SK-N-SH treated with all-trans-retinoic acid at 6 μM for 48 hours (cell line): ENCODE results near the gene CBLIF.

Experiments used
- ATAC-seq: fragments of 200-7000 bp; cut with Tn5 transposase; 3 replicates; pipeline ENCODE4 v1.9.1; 2020; ENCODE audit warnings: mild to moderate bottlenecking, moderate library complexity
- ARNTL ChIP-seq: fragments of 450-650 bp; formaldehyde crosslinking; IDR thresholded peaks from 2 replicates; pipeline ENCODE4 v1.5.0; 2020; ENCODE audit warnings: low read depth, mild to moderate bottlenecking, moderate library complexity, borderline replicate concordance
- CREB5 ChIP-seq: fragments of 250-450 bp; sonication (Bioruptor Pico); IDR thresholded peaks from 2 replicates; pipeline ENCODE4 v1.5.1; 2020; ENCODE audit warnings: low read depth, mild to moderate bottlenecking, moderate library complexity
- CSDC2 ChIP-seq: fragments of 250-450 bp; sonication (Bioruptor Pico); IDR thresholded peaks from 2 replicates; pipeline ENCODE4 v1.5.0; 2020; ENCODE audit warnings: mild to moderate bottlenecking, moderate library complexity
- ESRRG ChIP-seq: fragments of 250-450 bp; sonication (Bioruptor Pico); IDR thresholded peaks from 2 replicates; pipeline ENCODE4 v1.6.1; 2021; ENCODE audit warnings: mild to moderate bottlenecking
- GLIS3 ChIP-seq: fragments of 250-450 bp; sonication (Bioruptor Pico); IDR thresholded peaks from 2 replicates; pipeline ENCODE4 v1.5.0; 2020; ENCODE audit warnings: mild to moderate bottlenecking, moderate library complexity
- ISL1 ChIP-seq: fragments of 250-450 bp; sonication (Bioruptor Pico); IDR thresholded peaks from 2 replicates; pipeline ENCODE4 v2.1.2; 2022; ENCODE audit warnings: mild to moderate bottlenecking, moderate library complexity
- OSR1 ChIP-seq: fragments of 250-450 bp; sonication (Bioruptor Pico); IDR thresholded peaks from 2 replicates; pipeline ENCODE4 v1.8.0; 2022; ENCODE audit warnings: moderate library complexity, mild to moderate bottlenecking, inconsistent platforms
- PATZ1 ChIP-seq: fragments of 250-450 bp; sonication (Bioruptor Pico); IDR thresholded peaks from 2 replicates; pipeline ENCODE4 v1.8.0; 2020; ENCODE audit warnings: mild to moderate bottlenecking, moderate library complexity, borderline replicate concordance
- PPARA ChIP-seq: fragments of 250-450 bp; sonication (Bioruptor Pico); IDR thresholded peaks from 2 replicates; pipeline ENCODE4 v1.5.0; 2020; ENCODE audit warnings: mild to moderate bottlenecking, borderline replicate concordance
- RARB ChIP-seq: fragments of 250-450 bp; sonication (Bioruptor Pico); IDR thresholded peaks from 2 replicates; pipeline ENCODE4 v1.8.0; 2021; ENCODE audit warnings: mild to moderate bottlenecking, moderate library complexity
- SNAI2 ChIP-seq: fragments of 250-450 bp; sonication (Bioruptor Pico); IDR thresholded peaks from 2 replicates; pipeline ENCODE4 v1.5.0; 2020; ENCODE audit warnings: mild to moderate bottlenecking, moderate library complexity
- TCF4 ChIP-seq: fragments of 250-450 bp; sonication (Bioruptor Pico); IDR thresholded peaks from 2 replicates; pipeline ENCODE4 v1.8.0; 2021; ENCODE audit warnings: mild to moderate bottlenecking, moderate library complexity, borderline replicate concordance
- TOX ChIP-seq: fragments of 250-450 bp; sonication (Bioruptor Pico); IDR thresholded peaks from 2 replicates; pipeline ENCODE4 v1.8.0; 2021; ENCODE audit warnings: mild to moderate bottlenecking, moderate library complexity, borderline replicate concordance
- TSHZ2 ChIP-seq: fragments of 250-450 bp; sonication (Bioruptor Pico); IDR thresholded peaks from 2 replicates; pipeline ENCODE4 v1.5.0; 2020; ENCODE audit warnings: mild to moderate bottlenecking, moderate library complexity
- ZFP30 ChIP-seq: fragments of 450-650 bp; formaldehyde crosslinking; IDR thresholded peaks from 2 replicates; pipeline ENCODE4 v1.5.0; 2022; ENCODE audit warnings: mild to moderate bottlenecking, moderate library complexity
- ZNF565 ChIP-seq: fragments of 450-650 bp; formaldehyde crosslinking; conservative IDR thresholded peaks from 2 replicates; pipeline ENCODE4 v1.5.0; 2020; ENCODE audit warnings: low read depth, mild to moderate bottlenecking, moderate library complexity
- ZNF70 ChIP-seq: fragments of 450-650 bp; formaldehyde crosslinking; IDR thresholded peaks from 2 replicates; pipeline ENCODE4 v1.5.0; 2020; ENCODE audit warnings: mild to moderate bottlenecking, moderate library complexity
- ZNF8 ChIP-seq: fragments of 450-650 bp; formaldehyde crosslinking; IDR thresholded peaks from 2 replicates; pipeline ENCODE4 v1.5.0; 2020; ENCODE audit warnings: mild to moderate bottlenecking, moderate library complexity
- TF ChIP-seq, protein P1 (sequence below): fragments of 250-450 bp; sonication (Bioruptor Pico); IDR thresholded peaks from 2 replicates; pipeline ENCODE4 v1.8.0; 2021; ENCODE audit warnings: low read depth, mild to moderate bottlenecking, moderate library complexity, borderline replicate concordance
- TF ChIP-seq, protein P2 (sequence below): fragments of 250-450 bp; sonication (Bioruptor Pico); IDR thresholded peaks from 2 replicates; pipeline ENCODE4 v1.5.1; 2021; ENCODE audit warnings: mild to moderate bottlenecking, moderate library complexity

Gene CBLIF

GRCh38 chr11:59829358-59829757, 15.9 kb downstream of the CBLIF start:
- no peak for ATAC-seq

GRCh38 chr11:59822989-59823566, 22.2 kb downstream of the CBLIF start:
- peak; percentile 98 for ATAC-seq
- TF ChIP-seq, protein P1, sequence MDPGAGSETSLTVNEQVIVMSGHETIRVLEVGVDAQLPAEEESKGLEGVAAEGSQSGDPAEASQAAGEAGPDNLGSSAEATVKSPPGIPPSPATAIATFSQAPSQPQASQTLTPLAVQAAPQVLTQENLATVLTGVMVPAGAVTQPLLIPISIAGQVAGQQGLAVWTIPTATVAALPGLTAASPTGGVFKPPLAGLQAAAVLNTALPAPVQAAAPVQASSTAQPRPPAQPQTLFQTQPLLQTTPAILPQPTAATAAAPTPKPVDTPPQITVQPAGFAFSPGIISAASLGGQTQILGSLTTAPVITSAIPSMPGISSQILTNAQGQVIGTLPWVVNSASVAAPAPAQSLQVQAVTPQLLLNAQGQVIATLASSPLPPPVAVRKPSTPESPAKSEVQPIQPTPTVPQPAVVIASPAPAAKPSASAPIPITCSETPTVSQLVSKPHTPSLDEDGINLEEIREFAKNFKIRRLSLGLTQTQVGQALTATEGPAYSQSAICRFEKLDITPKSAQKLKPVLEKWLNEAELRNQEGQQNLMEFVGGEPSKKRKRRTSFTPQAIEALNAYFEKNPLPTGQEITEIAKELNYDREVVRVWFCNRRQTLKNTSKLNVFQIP (CRISPR knock-in tag): no peak
- no peak for TF ChIP-seq OSR1 (CRISPR knock-in tag)
- no peak for TF ChIP-seq CSDC2 (CRISPR knock-in tag)
- no peak for TF ChIP-seq PPARA (CRISPR knock-in tag)
- TF ChIP-seq PATZ1: no peak
- TF ChIP-seq ZNF565 (CRISPR knock-in tag): no peak
- no peak for TF ChIP-seq ESRRG (CRISPR knock-in tag)
- TF ChIP-seq ARNTL: no peak
- TF ChIP-seq ZNF8 (CRISPR knock-in tag): no peak
- TF ChIP-seq TOX (CRISPR knock-in tag): no peak

More at GRCh38 chr11:59829358-59829757, 15.9 kb downstream of the CBLIF start:
- no peak for TF ChIP-seq ZNF8 (CRISPR knock-in tag)
- no peak for TF ChIP-seq ZFP30 (CRISPR knock-in tag)
- no peak for TF ChIP-seq CREB5 (CRISPR knock-in tag)
- TF ChIP-seq ISL1: no peak
- no peak for TF ChIP-seq TSHZ2 (CRISPR knock-in tag)
- TF ChIP-seq RARB (CRISPR knock-in tag): no peak
- TF ChIP-seq ESRRG (CRISPR knock-in tag): no peak
- TF ChIP-seq, protein P2, sequence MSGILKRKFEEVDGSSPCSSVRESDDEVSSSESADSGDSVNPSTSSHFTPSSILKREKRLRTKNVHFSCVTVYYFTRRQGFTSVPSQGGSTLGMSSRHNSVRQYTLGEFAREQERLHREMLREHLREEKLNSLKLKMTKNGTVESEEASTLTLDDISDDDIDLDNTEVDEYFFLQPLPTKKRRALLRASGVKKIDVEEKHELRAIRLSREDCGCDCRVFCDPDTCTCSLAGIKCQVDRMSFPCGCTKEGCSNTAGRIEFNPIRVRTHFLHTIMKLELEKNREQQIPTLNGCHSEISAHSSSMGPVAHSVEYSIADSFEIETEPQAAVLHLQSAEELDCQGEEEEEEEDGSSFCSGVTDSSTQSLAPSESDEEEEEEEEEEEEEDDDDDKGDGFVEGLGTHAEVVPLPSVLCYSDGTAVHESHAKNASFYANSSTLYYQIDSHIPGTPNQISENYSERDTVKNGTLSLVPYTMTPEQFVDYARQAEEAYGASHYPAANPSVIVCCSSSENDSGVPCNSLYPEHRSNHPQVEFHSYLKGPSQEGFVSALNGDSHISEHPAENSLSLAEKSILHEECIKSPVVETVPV (CRISPR knock-in tag): no peak
- no peak for TF ChIP-seq TCF4 (CRISPR knock-in tag)
- TF ChIP-seq PPARA (CRISPR knock-in tag): no peak
- TF ChIP-seq ZNF565 (CRISPR knock-in tag): no peak
- TF ChIP-seq PATZ1: no peak
- TF ChIP-seq TOX (CRISPR knock-in tag): no peak
- no peak for TF ChIP-seq ZNF70
- no peak for TF ChIP-seq OSR1 (CRISPR knock-in tag)
- TF ChIP-seq, protein P1 (CRISPR knock-in tag): no peak
- no peak for TF ChIP-seq GLIS3 (CRISPR knock-in tag)
- no peak for TF ChIP-seq SNAI2 (CRISPR knock-in tag)
